ENCODE measurements around the gene DNAJB11. TPM values are rescaled to one million over a fixed set of nuclear protein-coding genes. Genes with fewer than 3 reads are reported as not detected.

DNAJB11 gene
- total RNA-seq, 1 experiment from 2014 or later: 103 TPM

GRCh38 chr3:186544281-186544680 lies 26.2 kb upstream of the DNAJB11 start, which contains the start of gene CRYGS:
CRYGS (minus strand) TSS chr3:186544380; CDS start chr3:186544326, 54 bp downstream.
- Histone ChIP-seq H3K36me3 (ENCODE audit: insufficient read depth, low read length, poor library complexity, severe bottlenecking) (peaks cover 3% of the 10 kb centered on the region), H3K27ac (ENCODE audit: low read depth, low read length, poor library complexity, severe bottlenecking) (no peak within 1 kb of the TSS), H3K4me3 (ENCODE audit: low read depth, low read length, poor library complexity, severe bottlenecking) (no peak within 1 kb of the TSS), H3K4me1 (ENCODE audit: insufficient read depth, low read length, poor library complexity, severe bottlenecking) (peaks cover 9% of the 10 kb centered on the region), H3K9me3 (ENCODE audit: low read depth, low read length, poor library complexity, severe bottlenecking) (no peaks in the 10 kb centered on the region), H3K27me3 (replicated peaks; ENCODE audit: insufficient read depth, low read depth, low read length, poor library complexity) (no peaks in the 10 kb centered on the region)
- ChIA-PET POLR2A (ENCODE audit: low non-redundant PET) (no interaction called here), CTCF (interaction anchor here (1.3 kb wide), 1 partner anchor 541 kb away, joined by 3 read pairs; no protein-coding TSS in a partner anchor)
- no TSS peak for BruUV-seq (replicated peaks)
- DNase-seq (ENCODE audit: low spot score): no peak
- intact Hi-C loops (cut with micrococcal nuclease; ENCODE audit: unreplicated experiment): no loop called here
- TF ChIP-seq EZH2 (IDR thresholded peaks at IDR 0.05; ENCODE audit: borderline replicate concordance, low read depth, low read length, poor library complexity, severe bottlenecking) (no peak), CTCF (conservative IDR thresholded peaks at IDR 0.05; ENCODE audit: low read depth, low read length) (no peak)

- peaks cover 31% of the 10 kb centered on the region for H3K36me3 ChIP-seq (ENCODE audit: insufficient read depth, low read length, poor library complexity, severe bottlenecking)
- intact Hi-C loops (cut with micrococcal nuclease; ENCODE audit: unreplicated experiment): no loop called here
- no peak overlapping the region for H3K4me3 ChIP-seq (ENCODE audit: low read depth, low read length, poor library complexity, severe bottlenecking)
- BruUV-seq (replicated peaks): no TSS peak
- no peaks in the 10 kb centered on the region for H3K27me3 ChIP-seq (replicated peaks; ENCODE audit: insufficient read depth, low read depth, low read length, poor library complexity)
- no peaks in the 10 kb centered on the region for H3K4me1 ChIP-seq (ENCODE audit: insufficient read depth, low read length, poor library complexity, severe bottlenecking)
- H3K9me3 ChIP-seq (ENCODE audit: low read depth, low read length, poor library complexity, severe bottlenecking): no peaks in the 10 kb centered on the region
- CTCF ChIA-PET: no interaction called here
- TF ChIP-seq CTCF (conservative IDR thresholded peaks at IDR 0.05; ENCODE audit: low read depth, low read length): no peak
- TF ChIP-seq EZH2 (IDR thresholded peaks at IDR 0.05; ENCODE audit: borderline replicate concordance, low read depth, low read length, poor library complexity, severe bottlenecking): no peak
- H3K27ac ChIP-seq (ENCODE audit: low read depth, low read length, poor library complexity, severe bottlenecking): no peak overlapping the region
- POLR2A ChIA-PET (ENCODE audit: low non-redundant PET): interaction anchor here (0.7 kb wide), 1 partner anchor 168 kb away, joined by 3 read pairs; the partner anchor contains the start of gene KNG1
- DNase-seq (ENCODE audit: low spot score): no peak
Observed at GRCh38 chr3:186549497-186549896, 21.0 kb upstream of the DNAJB11 start.

GRCh38 chr3:186551387-186551786 lies 19.1 kb upstream of the DNAJB11 start:
- ChIA-PET POLR2A (ENCODE audit: low non-redundant PET) (no interaction called here), CTCF (no interaction called here)
- TF ChIP-seq EZH2 (IDR thresholded peaks at IDR 0.05; ENCODE audit: borderline replicate concordance, low read depth, low read length, poor library complexity, severe bottlenecking): no peak
- no peak for TF ChIP-seq CTCF (conservative IDR thresholded peaks at IDR 0.05; ENCODE audit: low read depth, low read length)

More at GRCh38 chr3:186551387-186551786, 19.1 kb upstream of the DNAJB11 start:
- no peak overlapping the region for H3K4me3 ChIP-seq (ENCODE audit: low read depth, low read length, poor library complexity, severe bottlenecking)
- H3K27me3 ChIP-seq (replicated peaks; ENCODE audit: insufficient read depth, low read depth, low read length, poor library complexity): no peaks in the 10 kb centered on the region
- DNase-seq (ENCODE audit: low spot score): no peak
- intact Hi-C loops (cut with micrococcal nuclease; ENCODE audit: unreplicated experiment): no loop called here
- peaks cover 45% of the 10 kb centered on the region for H3K36me3 ChIP-seq (ENCODE audit: insufficient read depth, low read length, poor library complexity, severe bottlenecking)
- H3K9me3 ChIP-seq (ENCODE audit: low read depth, low read length, poor library complexity, severe bottlenecking): no peaks in the 10 kb centered on the region
- no peaks in the 10 kb centered on the region for H3K4me1 ChIP-seq (ENCODE audit: insufficient read depth, low read length, poor library complexity, severe bottlenecking)
- BruUV-seq (replicated peaks): no TSS peak
- no peak overlapping the region for H3K27ac ChIP-seq (ENCODE audit: low read depth, low read length, poor library complexity, severe bottlenecking)
